ENCODE data around the gene QPRT.

DNA sequence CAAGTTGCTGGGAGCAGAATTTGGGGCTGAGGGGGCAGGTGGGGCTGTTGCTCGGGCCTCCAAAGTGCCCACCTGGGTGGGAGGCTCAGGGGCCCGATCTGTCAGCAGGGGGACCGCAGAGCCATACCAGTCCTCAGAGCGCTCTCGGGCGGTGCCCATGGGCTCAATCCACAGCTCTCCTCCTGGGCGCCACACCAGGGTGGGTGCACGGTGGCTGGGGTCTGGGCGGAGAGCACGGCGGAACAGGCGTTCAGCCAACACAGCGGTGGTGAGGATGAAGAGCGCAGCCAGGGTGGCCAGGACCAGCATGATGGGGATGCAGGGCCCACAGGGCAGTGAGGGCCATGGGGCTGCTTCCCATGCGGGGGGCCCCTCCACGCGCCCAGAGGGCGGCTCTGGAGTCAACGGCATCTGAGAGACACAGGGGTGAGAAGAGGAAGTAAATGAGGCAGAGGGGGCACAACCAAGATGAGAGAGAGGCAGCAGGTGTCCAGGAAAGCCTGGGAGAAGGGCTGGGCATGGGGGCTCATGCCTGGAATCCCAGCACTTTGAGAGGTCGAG lies 65.6 kb downstream of the QPRT start:
- TF ChIP-seq POLR2A (IDR thresholded peaks at IDR 0.05) (no peak), POLR2AphosphoS5 (IDR thresholded peaks at IDR 0.05; ENCODE audit: insufficient read depth in 1 of 2, low read depth in 1 of 2) (no peak)
- TF ChIP-seq, protein P1, sequence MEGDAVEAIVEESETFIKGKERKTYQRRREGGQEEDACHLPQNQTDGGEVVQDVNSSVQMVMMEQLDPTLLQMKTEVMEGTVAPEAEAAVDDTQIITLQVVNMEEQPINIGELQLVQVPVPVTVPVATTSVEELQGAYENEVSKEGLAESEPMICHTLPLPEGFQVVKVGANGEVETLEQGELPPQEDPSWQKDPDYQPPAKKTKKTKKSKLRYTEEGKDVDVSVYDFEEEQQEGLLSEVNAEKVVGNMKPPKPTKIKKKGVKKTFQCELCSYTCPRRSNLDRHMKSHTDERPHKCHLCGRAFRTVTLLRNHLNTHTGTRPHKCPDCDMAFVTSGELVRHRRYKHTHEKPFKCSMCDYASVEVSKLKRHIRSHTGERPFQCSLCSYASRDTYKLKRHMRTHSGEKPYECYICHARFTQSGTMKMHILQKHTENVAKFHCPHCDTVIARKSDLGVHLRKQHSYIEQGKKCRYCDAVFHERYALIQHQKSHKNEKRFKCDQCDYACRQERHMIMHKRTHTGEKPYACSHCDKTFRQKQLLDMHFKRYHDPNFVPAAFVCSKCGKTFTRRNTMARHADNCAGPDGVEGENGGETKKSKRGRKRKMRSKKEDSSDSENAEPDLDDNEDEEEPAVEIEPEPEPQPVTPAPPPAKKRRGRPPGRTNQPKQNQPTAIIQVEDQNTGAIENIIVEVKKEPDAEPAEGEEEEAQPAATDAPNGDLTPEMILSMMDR (IDR thresholded peaks at IDR 0.05) = no peak
